DND-41 (cell line): ENCODE measurements around the gene TRIP13.

Experiments used
- CTCF ChIP-seq: IDR thresholded peaks from 2 replicates; pipeline ENCODE4 v1.5.1; 2012; ENCODE audit warnings: borderline replicate concordance, low read length, moderate library complexity, mild to moderate bottlenecking; ENCODE audit not compliant: poor library complexity, severe bottlenecking; ENCODE audit errors: extremely low read depth
- EZH2 ChIP-seq: IDR thresholded peaks from 3 replicates; pipeline ENCODE4 v1.6.1; 2012; ENCODE audit warnings: borderline replicate concordance, low read depth, mild to moderate bottlenecking, moderate library complexity, low read length, inconsistent platforms; ENCODE audit not compliant: severe bottlenecking

- no peak for TF ChIP-seq CTCF
- no peak for TF ChIP-seq EZH2
Measured at GRCh38 chr5:914174-914573, 21.5 kb downstream of the TRIP13 start.
